DMS 273 (cell line): ENCODE measurements around the gene NUDT4B.
"Not testable (repeated sequence)": the region's sequence is repeated elsewhere in the genome, so short reads cannot be mapped to it uniquely, and the experiment has no call there.

ENCODE experiments used
- DNase-seq: peaks from one replicate; lab custom pipeline; 2025; ENCODE audit not compliant: unreplicated experiment; lab: John Stamatoyannopoulos, UW

NUDT4B gene

DNA sequence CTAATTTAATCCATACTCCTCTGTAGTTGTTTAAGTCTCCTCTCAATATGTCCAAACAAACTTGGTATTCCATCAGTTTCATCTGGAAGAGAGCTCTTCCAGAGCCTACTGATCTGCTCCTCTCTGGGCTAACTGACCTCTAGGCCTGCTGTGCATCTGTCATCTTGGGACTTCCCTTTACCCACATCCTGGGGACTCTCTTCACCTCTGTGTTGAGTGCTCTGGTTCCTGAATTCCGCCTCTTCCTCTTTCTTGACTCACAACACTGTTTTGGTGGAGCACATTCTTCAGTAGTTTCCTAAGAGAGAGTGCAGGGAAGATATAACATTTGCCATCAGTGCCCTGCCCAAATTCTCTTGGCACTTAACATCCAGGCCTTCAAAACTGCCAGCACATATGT lies 13.0 kb upstream of the NUDT4B start:
- DNase-seq = not testable (repeated sequence)

DNA sequence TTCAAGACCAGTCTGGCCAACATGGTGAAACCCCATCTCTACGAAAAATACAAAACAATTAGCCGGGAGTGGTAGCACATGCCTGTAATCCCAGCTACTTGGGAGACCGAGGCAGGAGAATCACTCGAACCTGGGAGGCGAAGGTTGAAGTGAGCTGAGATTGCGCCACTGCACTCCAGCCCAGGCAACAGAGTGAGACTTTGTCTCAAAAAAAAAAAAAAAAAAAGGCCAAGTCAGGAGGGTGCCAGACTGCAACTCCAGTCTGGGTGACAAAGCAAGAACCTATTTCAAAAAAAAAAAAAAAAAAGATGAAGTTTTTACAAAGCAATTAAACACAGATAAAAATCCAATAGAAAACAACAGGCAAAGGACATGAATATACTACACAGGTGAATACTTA lies 9.9 kb upstream of the NUDT4B start:
- not testable (repeated sequence) for DNase-seq

DNA sequence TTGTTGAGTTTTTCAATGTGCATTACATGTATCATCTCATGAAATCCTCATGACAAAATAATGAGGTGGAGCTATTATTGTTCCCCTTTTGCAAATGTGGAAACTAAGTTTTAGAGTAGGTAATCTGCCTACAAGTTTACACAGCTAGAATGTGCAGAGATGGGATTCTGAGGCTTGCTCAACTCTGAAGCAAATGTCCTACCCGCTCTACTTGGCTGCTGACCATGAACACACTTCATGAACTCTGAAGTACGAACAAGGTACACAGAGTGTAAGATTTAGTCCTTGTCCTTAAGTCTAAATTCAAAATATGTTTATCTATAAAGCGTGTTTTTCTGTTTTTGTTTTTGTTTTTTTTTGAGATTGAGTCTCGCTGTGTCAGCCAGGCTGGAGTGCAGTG lies 5.4 kb upstream of the NUDT4B start:
- DNase-seq = not testable (repeated sequence)

DNA sequence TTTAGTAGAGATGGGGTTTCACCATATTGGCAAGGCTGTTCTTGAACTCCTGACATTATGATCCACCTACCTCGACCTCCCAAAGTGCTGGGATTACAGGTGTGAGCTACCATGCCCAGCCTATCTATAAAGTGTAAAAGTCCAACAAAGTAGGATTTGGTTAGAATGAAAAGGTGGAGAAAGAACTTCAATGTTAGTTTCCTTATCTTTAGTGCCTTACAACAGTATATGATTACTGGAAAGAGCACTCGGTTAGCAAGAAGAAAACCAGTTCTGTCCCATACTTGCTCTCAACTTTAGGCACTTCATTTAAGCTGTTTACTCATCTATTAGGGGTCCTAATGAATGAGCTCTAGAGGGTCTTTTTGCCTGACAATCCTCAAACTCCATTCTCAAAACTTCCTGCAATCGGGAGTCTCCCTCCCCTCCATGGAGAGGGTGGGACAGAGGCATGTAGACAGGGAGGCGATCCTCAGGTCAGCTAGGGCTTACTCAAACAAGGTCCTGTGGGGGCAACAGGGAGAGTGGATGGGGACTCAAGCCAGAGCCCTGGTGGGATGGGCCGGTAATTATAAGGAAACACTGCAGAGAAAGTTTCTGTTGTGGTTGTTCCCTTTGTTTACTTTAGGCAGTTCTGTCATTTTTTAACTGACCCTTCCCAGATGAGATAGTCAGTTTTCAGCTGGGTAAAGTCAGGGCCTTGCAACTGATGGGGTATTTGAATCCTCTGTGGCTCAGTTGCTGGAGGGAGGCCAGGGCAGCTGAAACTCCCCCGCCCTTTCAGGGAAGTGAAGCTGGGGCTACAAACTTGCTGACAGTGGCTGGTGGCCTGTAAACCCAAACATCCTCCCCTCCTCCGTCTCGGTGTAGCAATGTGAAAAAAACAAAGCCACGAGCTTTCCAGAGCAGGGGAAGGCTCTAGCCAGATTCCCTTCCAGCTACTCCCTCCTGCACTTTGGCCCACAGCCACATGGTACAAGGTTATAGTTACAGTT lies 4.6 kb upstream of the NUDT4B start:
- not testable (repeated sequence) for DNase-seq

DNA sequence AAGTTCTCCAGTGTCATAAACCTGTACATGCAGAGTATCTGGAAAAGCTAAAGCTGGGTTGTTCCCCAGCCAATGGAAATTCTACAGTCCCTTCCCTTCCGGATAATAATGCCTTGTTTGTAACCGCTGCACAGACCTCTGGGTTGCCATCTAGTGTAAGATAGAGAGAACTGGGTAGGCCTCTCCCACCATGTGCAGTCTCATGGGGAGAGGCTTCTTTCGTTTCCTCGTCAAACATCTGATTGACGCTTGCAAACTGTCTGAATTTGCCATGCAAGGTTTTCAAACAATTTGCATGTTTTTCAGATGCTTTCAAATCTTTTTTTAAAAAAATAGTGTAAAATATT lies 734 bp downstream of the NUDT4B start:
- DNase-seq = not testable (repeated sequence)

DNA sequence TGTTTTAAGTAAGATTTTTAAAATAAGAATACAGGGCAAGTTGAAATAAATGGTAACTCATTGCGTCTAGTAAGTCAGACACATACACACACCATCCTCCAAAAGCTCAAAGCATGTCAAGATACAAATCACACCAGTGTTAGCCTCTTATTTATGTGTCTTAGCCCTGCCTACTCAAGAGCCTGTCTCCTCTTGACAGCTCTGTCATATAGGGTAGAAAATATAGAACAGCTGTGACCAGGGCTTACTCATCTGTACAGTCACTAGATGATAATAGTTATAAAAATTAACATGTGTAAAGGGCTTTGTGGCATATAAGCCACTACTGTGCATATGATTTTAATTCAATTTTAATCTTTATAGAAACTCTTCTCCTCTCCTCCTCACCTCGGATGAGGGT lies 7.7 kb downstream of the NUDT4B start:
- not testable (repeated sequence) for DNase-seq

DNA sequence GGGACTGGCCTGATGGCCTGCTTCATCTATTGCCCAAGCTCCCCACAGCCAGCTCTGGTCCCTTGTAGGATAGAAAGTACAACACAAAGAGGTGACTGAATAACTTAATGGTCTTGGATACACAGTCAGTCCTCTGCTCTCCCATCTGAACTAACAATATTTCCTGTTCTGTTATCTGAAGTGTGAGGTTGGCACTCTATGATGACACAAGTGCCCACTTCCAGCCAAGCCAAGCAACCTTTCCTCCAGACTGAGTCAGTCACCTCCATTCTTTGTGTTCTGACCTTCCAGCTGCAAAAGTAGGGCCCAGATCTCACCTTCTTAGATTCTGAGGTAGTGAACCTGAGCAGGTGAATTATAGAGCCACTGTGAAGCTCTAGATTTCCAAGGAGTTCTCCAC lies 8.9 kb downstream of the NUDT4B start:
- not testable (repeated sequence) for DNase-seq

DNA sequence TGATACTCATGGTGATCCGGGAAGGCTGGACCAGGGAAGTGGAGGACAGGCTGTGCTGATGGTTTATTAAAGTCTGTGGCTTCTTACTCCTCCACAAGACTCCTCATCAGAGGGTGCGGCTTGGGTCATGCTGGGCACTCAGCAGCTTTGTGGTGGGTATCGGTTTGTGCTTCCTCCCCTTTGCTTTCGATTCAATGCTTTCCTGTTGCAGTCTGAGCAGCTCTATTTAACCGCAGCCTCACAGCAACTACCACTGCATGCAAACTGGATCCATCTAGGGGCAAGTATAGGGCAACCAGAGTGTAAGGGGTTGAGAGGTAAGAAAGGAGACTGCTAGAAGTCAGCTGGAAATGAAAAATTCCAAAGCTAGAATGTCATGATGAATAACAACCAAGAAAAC lies 9.8 kb downstream of the NUDT4B start:
- not testable (repeated sequence) for DNase-seq

DNA sequence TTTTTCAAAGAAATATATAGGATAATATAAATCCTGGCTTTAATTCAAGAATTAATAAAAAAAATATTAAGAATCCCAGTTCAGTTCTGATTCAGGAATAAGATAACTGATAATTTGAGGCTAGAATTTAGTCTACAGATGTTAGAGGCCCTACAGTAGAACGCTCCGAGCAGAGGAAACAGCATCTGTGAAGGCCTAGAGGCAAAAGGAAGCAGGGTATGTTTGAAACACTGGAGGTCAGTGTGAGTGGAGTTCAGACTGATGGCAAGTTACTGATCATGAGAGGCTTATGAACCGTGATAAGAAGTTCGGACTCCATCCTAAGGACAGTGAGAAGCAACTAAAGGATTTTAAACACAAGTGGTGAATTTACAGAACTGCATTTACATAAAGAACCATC lies 10.4 kb downstream of the NUDT4B start:
- not testable (repeated sequence) for DNase-seq

DNA sequence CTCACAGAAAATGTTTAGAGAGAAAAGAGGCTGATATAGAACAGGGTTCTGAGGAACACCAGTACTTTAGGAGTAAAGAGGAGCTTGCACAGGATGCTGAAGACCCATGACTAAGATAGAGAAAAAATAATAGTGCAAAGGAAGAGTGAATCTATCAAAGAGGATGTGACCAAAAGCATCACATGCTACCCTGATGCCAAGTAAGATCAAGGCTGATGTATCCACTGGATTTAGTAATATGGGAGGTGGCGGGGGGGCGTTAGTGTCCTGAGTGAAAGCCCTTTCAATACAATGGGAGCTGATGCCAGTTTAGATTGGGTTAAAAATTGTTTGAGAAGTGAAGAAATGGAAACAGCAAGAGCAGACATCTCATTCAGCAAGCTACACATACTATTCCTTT lies 11.2 kb downstream of the NUDT4B start:
- DNase-seq = not testable (repeated sequence)

DNA sequence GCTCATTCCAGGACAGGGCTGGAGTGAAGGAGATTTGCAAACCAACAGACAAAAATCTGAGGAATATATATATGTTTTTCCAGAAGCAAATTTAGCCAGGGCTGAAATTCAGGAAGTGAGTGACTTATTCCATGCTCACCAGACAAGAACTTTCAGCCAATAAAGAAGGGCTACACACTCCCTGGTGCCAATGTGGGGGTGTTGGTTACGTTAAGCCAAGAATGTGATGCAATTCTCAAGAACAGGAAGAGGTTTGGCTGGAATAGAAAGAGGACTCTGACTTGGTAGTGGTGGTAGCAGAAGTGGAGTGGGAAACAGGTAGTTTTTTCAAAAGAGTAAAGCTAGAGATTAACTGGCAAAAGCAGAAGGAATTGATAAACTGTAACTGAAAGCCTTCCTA lies 11.6 kb downstream of the NUDT4B start:
- DNase-seq = not testable (repeated sequence)

DNA sequence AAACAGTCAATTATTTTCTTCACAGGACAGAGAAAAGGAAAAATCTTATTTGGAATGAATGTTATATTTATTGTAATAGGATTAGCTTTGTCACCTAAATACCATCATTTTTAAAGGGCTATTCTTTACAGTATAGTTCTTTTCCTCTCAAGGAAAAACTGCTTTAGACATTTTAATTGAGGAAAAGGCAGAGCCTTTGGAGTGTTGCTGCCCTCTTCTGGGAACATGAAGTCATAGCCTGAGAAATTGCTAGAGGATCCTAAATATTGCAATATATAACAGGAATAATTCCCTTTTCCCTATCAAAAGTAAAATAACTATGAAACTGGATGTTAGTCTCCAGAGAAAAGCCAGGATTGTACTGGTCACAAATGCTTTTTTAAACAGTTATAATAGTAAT lies 12.8 kb downstream of the NUDT4B start:
- not testable (repeated sequence) for DNase-seq

DNA sequence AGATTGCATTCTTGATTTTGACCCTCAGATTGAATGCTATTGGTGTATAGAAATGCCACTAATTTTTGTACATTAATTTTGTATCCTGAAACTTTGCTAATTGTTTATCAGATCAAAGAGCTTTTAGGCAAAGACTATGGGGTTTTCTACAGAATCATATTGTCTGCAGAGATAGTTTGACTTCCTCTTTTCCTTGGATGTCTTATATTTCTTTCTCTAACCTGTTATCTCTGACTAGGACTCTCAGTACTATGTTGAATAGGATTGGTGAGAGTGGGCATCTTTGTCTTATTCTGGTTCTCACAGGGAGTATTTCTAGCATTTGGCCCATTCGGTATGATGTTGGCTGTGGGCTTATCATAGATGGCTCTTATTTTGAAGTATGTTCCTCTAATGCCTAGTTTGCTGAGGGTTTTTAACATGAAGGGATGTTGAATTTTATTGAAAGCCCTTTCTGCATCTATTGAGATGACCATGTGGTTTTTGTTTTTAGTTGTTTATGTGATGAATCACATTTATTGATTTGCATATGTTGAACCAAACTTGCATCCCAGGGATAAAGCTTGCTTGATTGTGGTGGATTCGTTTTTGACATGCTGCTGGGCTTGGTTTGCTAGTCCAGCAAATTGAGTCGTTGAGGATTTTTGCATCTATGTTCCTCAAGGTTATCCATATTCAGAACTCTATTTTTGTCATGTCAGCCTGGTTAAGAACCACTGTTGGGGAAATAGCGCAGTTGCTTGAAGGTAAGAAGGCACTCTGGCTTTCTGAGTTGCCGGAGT lies 16.9 kb downstream of the NUDT4B start:
- DNase-seq = not testable (repeated sequence)

DNA sequence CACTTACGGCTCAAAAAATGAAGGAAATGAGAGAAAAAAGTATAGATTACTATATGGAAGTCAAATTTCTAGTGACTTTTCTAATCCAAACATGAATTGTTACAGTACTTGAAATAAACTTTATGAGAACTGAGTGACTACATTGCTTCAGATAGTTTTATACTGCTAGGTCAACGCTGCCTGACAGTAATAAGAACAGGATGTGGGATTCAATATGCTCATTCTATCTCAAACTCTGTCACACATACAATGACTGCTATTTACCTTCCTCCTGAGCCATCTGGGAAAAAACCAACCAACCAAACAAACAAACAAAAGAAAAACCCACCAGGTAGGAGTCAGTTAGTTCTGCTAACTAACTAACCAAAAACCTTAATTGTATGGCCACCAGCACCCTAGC lies 20.0 kb downstream of the NUDT4B start:
- DNase-seq = not testable (repeated sequence)

DNA sequence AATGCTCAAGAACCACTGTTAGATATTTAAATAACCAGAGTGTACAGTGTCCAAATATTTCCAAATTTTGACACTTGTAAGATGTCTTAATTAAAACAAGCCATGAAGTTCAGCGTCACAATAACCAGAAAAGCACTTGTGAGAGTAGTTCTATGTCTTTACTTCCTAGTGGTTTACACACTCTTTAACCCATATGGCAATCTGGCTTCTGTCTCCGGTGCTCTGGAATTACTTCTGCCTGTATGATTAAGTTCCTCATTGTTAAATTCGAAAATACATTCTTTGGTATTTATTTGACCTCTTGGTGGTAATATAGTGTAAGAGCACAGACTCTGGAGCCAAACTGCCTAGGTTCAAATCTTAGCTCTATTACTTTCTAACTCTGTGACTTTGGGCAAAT lies 20.9 kb downstream of the NUDT4B start:
- DNase-seq = not testable (repeated sequence)

DNA sequence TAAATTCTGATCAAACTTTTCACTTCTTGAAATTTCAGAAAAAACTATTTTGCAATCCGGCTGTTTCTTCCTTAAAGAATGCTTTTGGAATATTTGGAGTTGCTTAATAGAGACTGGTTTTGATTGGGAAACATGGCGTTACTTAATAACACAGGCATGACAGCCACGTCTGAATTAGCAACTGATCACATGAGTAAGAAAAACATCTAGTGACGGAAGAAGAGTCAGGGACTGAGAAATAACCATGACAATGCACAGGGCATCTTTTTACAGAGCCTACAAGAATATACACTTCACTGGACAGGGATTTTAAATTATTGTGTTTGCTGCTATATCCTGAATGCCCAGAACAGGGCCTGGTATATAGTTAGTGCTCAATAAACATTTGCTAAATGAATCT lies 25.1 kb downstream of the NUDT4B start:
- DNase-seq = not testable (repeated sequence)

DNA sequence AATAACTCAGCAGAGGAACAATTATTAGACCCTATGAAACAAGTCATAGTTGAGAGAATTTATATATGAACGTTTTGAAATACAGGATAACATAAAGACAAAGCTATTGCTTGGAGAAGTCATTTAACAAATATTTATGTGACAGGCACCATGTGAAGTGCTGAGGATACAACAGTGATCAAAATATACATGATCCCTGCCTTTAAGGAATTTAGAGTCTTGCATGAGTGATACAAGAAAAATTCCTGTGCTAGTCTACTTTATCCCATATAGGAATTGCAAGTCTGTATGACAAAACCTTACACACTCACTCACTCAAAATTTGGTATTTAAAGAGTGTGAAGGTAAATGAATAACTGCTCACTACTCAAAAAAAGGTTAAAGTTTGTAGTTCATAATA lies 25.5 kb downstream of the NUDT4B start:
- DNase-seq = not testable (repeated sequence)

DNA sequence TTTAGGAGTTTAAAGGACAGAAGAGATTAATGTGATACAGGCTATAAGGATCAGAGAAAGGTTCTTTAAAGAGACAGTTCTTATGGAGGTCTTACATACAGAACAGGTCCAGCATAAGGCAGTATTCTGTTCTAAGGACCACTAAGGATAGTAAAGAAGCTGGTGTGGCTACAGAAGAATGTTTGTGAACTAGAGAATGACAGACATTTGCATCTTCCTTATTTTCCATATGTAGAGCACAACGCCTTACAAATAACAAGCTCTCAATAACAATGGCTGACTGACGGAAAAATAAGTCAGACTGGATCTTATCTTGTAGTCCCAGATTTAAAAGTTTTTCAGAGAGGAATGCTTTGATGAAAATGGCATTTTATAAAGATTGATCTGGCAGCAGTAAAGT lies 26.7 kb downstream of the NUDT4B start:
- DNase-seq = not testable (repeated sequence)

DNA sequence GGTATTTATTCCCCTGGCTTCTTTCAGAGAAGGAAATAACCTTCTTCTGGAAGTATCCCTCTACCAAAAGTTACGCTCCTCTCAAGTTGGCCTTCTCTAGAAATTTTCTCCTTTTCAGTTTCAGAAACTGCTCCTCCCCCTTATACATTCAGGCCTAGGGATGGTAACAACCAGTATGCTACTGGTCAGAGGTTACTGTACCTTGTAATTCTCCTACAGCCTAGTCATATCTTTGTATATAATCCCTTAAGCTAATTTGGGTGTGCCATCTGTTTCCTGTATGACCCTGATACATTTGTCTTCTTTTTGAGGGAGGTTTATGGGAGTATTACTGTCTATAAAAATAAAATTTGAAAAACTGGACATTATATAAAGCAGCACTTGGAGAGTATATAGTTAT lies 29.1 kb downstream of the NUDT4B start:
- not testable (repeated sequence) for DNase-seq

DNA sequence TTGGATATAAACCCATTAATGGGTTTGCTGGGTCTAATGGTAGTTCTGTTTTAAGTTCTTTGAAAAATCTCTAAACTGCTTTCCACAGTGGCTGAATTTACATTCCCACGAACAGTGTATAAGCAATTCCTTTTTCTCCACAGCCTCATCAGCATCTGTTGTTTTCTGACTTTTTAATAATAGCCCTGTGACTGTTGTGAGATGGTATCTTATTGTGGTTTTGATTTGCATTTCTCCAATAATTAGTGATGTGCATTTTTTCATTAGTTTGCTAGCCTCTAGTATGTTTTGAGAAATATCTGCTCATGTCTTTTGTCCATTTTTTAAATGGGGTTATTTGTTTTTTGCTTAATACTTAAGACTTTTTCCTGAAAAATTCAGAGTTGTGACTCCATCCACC lies 31.8 kb downstream of the NUDT4B start:
- not testable (repeated sequence) for DNase-seq

DNA sequence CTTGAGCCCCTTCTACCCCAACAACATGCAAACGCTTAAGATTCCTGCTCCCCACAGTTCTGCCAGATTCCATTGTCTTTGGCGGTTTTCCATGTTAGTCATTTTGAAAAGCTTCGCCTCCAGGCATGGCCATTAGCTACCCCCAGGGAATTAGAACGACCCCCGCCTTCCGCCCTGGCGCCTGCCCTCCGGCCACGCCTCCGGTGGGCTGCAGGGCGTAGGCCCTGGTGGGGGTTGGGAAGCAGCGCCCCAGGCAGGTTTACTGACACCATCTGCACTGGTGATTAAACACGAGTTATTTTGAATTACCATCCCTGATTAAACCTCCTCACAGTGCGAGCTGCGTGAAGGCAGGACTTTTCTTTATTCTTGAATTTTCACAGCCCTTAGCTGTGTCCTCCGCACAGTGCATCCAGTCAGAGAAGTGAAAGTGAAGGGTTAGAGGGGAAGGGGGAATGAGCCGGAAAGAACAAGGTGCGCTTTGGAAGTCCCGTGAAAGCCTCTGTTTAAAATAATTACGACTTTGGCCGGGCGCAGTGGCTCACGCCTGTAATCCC lies 43.0 kb downstream of the NUDT4B start:
- DNase-seq = not testable (repeated sequence)
